CD4-positive, alpha-beta T cell treated with Interleukin-21 for 1 hour (primary cell): ENCODE results near the gene GAS2L2.

ENCODE experiments used
- DNase-seq: peaks from one replicate; pipeline ENCODE4 v3.0.0-alpha.2; 2020

Gene GAS2L2

GRCh38 chr17:35744830-35745229 is 8.2 kb downstream of the GAS2L2 start:
- DNase-seq: no peak

DNA sequence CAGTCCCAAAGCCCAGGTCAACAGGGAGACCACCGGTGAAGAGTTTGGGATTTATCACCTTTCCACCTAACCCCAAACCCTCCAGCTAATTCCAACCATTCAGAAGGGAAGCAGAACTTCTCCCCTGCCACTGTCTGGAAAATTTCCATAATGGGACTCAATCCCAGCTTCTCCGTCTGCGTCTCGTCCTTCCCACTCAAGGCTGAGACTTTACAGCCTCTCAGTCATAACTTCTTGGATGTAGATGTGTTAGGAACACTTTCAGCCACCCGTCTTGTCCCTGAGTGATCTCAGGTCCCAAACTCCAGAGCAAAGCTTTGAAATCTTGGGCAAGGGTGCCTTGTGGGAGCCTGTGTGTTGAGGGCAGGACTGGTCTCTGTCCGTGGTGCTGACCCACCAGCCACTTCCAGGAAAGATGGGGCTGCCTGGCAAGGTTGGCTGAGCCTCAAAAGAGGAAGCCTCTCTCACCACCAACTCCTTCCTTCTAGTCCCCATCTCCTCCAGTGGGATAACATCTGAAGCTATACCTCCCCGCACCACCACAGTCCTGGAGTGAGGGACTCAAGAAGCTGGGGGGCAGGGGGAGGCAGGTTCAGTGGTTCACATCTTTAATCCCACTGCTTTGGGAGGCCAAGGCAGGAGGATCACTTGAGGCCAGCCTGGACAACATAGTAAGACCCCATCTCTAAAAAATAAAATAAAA is 9.3 kb downstream of the GAS2L2 start:
- DNase-seq: no peak

DNA sequence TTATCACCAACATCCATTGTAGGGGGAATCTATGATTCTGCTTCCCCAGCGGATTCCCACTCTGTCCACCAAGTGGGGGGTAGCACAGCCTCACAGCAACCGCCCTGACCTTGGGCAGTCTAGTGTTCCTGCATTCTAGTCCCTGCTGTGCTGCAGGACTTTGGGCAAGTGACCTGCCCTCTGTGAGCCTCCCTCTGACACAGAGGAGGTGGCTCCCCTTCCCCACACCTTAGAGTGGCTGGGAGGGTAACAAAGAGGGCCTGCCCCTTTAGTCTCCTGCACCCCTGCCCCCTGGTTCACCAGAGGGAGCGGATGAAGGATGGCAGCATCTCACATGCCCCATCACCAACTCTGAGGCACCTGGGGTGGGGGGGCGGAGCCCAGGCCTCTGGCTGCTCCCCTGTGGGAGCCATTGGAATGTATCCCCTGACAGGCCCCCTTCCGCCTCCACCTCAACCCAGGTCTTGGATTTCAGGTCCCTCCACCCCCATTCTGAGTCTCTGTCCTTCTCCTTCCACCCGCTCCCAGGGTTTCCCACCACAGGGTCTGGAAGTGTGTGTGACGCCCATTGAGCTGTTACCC is 10.1 kb downstream of the GAS2L2 start:
- DNase-seq: no peak

DNA sequence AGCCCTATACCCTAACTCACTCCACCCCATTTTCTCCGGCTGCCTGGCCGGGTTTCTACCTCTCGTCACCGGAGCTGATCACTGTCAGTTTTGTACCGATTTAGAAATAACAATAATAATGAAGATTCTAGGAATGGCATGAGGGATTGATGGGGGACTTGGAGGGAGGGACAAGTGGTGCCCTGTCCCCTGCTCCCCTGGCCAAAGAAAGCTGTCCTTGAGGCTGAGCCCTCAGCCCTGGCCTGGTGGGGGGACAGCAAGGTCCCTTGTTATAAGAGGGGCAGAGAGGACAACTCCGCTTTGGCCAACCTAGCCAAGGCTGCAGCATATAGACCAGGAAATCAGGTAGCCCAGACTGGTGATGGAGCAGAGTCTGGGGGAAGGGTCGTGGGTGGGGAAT is 10.5 kb downstream of the GAS2L2 start:
- DNase-seq: no peak

DNA sequence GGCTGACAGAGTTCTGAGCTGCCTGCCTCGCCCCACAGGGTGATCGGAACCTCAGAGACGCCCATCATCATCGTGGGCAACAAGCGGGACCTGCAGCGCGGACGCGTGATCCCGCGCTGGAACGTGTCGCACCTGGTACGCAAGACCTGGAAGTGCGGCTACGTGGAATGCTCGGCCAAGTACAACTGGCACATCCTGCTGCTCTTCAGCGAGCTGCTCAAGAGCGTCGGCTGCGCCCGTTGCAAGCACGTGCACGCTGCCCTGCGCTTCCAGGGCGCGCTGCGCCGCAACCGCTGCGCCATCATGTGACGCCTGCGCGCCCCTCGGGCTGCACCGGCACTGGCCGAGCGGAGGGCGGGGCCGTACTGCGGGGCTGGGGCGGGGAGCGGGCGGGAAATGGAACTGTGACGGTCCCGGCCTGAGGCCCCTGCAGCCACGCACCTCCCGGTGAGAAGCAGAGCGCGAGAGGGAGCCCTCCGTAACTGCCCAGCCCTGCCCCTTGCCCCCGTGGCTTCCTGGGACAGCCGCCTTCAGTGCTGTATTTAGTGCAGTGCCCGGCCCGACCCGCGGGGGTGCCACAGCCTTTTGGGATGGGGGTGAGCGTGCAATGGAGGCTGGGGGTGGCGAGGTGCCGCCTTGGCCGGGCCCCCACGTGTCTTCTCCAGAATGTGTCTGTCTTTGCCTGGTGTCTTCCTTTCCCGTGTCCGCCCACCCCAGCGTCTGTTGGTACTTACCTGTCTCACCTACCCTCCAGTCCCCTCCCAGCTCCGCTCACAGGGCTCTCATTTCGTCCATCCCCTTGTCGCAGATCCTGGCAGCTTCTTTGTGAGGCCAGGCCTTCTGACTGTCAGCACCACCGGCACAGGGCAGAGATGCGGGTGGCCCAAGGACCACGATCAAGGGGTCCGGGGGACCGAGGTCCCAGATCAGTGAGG is 11.8 kb downstream of the GAS2L2 start:
- DNase-seq: no peak

DNA sequence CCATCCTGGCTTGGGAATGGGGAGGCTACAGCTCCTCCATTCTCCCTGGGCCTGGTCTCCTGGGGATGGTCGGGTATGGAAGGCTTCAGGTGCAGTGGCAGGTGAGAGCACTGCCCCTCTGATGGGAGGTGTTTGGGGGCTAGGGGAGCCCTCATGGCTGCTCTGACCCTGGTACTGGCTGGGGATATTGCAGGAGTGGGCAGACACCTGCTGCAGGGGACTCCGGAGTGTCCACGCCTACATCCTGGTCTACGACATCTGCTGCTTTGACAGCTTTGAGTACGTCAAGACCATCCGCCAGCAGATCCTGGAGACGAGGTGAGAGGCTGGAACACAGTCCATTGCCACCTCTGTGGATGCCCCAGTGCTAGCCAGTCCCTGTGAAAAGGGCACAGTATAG is 12.8 kb downstream of the GAS2L2 start:
- no peak for DNase-seq

GRCh38 chr17:35738519-35739133 is 14.4 kb downstream of the GAS2L2 start:
- DNase-seq: no peak

DNA sequence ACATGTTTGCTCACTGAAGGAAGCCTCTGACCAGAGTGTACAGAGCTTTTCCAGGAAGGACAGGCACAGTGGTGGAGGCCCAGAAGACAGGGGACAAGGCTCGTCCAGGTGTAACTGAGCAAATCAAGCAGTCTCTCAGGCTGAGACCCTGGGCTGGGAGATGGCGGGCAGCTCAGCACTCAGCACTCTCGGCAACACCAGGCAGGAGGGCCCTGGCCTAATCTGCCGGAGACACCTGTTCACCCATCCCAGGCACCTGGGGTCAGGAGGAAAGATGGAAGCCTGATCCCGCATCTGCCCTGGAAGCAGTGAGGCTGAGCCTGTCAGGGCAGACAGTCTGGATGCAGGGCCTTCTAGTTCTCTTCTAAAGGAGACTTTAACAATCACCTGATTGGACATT is 16.8 kb downstream of the GAS2L2 start:
- no peak for DNase-seq

DNA sequence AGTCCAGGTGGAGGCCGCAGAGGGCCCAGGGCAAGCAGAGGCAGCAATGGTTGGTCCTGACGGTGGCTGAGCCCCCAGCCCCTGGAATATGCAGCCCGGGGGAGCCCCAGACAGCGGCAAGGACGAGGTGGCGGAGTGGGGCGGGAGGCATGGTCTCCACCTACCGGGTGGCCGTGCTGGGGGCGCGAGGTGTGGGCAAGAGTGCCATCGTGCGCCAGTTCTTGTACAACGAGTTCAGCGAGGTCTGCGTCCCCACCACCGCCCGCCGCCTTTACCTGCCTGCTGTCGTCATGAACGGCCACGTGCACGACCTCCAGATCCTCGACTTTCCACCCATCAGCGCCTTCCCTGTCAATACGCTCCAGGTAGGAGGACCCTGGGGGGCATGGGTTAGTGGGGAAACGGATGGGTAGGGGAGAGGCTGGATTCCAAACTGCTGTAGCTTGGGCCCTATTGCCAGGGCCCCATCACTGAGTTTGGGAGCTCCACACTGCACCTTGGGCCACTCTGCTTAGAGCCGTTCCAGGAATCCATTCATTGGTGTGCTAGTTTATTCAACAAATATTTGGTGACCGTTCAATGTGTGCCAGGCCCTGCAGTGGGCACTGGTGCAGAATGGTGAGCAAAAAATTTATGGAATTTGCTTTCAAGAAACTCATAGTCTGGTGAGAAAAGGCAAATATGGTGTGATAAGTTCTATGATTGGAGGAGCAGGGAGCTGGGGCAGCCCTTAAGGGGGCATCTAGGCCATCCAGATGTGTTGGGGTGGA is 17.8 kb downstream of the GAS2L2 start:
- DNase-seq: no peak

DNA sequence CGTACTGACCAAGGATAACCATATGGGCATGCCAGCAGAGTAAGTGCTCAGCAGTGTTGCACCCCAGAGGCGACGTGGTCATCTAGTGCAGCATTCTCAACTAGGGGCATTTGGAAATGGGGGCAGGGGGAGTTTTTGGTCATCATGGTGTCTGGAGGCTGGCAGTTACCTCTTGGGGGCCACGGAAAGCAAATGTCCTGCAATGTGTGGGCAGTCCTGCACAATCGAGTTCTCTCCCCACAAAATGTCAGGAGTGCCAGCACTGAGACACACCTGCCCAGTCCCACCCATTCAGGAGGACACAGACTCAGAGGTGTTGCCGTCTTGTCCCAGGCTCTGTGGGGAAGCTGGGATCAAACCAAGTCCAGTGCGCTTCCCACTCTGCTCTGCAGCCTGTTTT is 18.6 kb downstream of the GAS2L2 start:
- no peak for DNase-seq

DNA sequence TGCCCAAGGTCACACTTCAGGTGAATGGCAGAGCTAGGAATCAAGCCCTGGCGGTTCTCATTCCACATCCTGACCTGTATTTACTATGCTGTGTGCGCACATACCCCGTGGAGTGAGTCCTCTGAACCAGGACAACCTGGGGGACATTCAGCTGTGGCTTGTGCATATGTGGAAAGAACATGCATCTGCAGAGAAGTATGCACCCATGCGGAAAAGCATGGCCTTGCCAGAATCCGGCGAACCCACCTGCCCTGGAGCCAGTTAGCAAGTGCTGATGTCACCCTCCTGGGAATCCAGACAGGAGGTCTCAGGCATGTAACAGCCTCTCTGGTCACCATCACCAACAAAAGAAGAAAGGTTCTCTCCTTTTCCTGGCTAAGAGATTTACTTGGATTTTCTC is 19.7 kb downstream of the GAS2L2 start:
- no peak for DNase-seq

GRCh38 chr17:35732806-35733136 is 20.3 kb downstream of the GAS2L2 start:
- DNase-seq: no peak

DNA sequence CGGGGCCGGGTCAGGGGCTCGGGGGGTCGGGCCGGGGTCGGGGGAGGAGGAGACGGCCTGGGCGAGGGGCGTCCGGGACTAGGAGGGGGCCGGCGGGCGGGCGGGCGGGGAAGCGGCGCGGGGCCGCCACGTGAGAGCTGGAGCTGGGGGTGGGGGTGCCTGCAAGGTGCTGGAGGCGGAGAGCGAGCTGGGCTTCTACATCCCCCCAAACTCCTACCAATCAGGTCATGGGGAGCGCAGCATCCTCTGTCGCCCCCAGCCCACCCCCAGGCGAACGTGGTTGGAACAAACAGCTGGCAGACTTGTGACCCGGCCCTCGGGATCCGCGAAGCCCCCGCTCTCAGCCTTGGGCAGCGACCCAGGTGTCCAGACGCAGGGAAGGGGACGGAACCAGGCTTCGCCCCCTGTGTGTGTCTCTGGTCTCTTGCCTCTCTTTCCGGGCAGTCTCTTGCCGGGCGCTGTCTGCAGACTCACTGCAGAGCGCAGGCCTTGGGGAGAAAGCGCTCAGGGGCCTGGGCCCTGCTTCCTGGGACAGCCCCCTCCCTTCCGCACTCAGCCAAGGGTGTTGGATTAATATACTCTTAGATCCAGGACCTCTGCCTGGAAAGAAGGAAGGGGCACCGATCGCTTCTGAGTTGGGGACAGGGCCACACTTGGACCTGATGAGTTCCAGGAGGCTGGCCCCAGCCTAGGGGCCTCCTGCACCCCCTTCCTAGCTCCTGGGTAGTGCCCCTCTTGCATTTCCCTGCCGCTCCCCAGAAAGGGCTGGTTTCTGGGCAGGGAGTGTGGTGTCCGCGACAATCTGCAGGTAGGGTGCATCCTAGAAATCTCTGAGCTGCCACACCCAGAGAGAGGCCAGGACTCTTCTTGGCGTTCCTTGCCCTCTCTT is 20.9 kb downstream of the GAS2L2 start:
- no peak for DNase-seq

DNA sequence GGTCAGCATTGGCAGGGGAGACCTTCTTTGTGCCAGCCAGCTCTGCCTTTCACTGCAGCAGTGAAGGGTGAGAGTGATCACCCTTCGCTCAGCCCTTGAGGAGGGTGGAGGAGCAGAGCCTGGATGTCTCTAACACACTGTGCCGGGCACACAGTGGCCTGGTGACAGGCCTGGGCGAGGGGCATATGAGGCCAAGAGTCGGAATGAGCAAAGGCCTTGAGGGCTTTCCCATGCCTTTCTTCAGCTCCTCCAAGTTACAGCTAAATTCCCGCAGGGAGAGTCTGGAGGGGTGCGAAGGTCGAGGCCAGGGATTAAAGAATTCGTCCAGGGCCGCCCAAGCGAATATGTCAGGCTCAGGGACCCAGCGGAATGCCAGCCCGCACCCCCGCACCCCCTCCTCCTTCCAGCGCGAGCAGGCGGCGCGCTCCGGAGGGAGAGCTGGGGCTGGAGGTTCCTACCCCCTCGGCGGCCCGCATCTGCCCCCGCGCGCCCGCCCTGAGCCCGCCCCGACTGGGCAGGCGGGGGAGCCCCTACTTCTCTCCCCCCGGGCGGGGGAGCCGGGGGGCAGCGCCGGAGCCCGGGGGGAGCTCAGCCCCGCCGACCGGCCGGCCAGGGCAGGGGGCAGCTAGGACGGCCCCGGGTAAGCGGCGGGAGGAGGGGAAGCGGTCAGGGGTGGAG is 21.7 kb downstream of the GAS2L2 start, which contains the start of gene RASL10B:
Gene RASL10B (plus strand): TSS at position 401 of the 678 bp plus-strand sequence. CDS start 3,546 bp downstream, outside the sequence.
- peak; percentile 36 for DNase-seq

DNA sequence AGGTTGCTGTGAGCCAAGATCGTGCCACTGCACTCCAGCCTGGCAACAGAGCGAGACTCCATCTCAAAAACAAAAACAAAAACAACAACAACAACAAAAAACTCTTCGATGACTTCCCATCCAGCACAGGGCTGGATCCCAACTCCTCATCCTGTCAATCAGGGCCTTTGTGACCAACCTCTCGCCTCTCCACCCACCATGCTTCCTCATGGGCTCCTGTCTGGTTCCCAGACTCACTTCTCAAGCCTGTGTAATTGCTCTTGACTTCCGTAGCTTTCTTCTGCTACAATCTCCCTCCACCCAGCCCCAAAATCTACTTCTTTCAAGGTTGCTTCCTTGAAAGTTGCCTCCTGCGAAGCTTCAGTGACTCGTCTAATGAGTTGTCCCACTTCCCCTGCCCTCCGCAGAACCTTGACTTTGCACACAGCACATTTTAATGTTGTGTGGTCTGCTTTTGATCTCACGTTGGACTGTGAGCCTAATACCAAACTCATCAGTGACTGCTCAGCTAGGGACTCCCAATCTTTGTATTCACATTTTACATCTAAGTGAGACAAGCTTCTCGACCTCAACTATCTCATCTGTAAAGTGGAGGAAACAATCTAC is 22.5 kb downstream of the GAS2L2 start:
- DNase-seq: no peak

DNA sequence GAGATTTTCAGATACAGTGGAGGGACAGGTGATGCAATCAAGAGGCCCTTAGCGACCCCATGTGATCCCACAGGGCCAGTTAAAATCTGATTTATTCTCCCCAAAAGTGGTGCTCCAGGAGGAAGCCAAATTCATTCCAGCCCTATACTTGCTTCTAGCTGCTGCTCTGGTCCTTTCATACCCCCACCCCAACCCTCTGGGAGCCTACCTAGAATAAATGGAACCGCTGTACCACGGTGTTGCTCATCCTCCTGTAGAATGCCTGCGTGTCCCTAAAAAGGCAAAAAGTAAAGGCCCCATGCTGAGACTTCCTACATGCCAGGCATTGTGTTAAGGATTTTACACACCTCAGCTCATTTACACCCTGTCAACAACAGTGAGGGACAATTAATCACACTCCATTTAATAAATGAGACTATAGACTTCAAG is 23.6 kb downstream of the GAS2L2 start:
- DNase-seq: no peak

DNA sequence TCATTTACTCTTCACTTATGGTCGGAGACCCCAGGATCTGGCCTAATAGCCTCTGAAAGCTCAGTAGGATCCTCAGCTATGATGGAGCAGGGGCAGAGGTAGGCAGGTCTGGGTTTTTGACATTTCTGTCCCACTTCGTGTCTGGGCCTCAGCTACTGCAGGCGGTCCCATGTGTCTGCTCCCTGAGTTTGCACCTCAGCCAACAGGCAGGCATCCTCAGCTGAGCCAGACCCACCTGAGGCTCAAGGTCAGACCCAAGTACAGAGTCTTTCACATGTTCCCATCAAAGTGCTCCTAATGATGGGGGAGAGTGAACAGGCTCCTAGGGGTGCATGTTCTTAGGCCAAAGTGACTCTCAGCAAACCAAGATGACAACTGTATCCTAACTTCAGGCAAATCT is 24.5 kb downstream of the GAS2L2 start:
- no peak for DNase-seq

DNA sequence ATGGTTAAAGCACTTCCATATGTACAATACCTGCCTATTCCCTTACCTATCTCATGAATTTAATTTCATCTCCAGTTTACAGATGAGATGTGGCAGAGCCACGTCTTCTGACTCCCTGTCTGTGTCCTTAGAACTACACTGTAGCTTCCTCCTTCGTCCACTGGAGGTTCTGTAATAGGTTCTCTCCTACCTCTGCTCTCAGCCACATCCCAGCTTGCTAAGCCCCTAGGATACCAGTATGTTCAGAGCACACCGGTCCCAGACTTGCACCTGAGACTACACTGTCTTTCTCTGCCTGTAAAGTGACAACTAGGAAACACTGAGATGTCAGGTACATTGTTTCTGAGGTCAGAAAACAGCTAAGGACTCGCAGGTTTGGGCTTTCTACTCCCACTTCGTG is 25.4 kb downstream of the GAS2L2 start:
- no peak for DNase-seq

DNA sequence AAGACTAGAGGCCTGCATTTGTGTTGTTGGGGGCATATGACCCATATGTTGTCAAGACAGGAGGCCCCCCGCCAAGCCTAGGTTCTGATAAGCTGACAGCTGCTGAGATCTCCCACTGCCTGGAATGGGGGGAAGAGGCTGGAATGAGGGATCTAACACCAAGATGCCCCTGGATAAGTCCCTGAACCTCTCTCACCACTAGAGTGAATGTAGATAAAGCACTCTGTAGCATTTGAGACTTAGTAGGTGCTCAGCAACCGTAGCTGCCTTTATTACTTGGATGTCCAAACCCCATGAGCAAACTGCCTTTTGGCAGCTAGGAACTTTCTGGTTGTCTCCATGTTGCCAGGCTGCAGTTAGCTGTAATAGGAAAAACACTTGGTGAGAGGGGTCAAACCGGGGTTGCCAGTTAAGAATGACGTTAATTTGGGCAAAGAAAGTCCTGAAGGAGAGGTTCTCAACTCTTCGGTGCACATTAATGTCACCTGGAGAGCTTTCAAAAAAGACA is 26.0 kb downstream of the GAS2L2 start:
- DNase-seq: no peak
